Type B pancreatic cell (in vitro differentiated cells): Measurements from ENCODE around the gene BBX. TPM values are rescaled to one million over a fixed set of nuclear protein-coding genes. Genes with fewer than 3 reads are reported as not detected.

Source experiments
- DNase-seq: peaks from one replicate; pipeline ENCODE4 v3.0.0; 2021; ENCODE audit warnings: mixed read lengths; ENCODE audit not compliant: unreplicated experiment; ENCODE audit errors: extremely low spot score
- H3K27ac Mint-ChIP-seq: 2 replicates; pipeline ENCODE4 v1.8.0; 2021; ENCODE audit warnings: mild to moderate bottlenecking, mixed read lengths
- H3K27me3 Mint-ChIP-seq: 2 replicates; pipeline ENCODE4 v1.8.0; 2021; ENCODE audit warnings: mixed read lengths
- H3K36me3 Mint-ChIP-seq: 2 replicates; pipeline ENCODE4 v1.8.0; 2021; ENCODE audit warnings: mixed read lengths
- H3K4me1 Mint-ChIP-seq: one replicate; pipeline ENCODE4 v1.8.0; 2021; ENCODE audit warnings: mixed read lengths; ENCODE audit not compliant: unreplicated experiment
- H3K4me3 Mint-ChIP-seq: 2 replicates; pipeline ENCODE4 v1.8.0; 2021; ENCODE audit warnings: mild to moderate bottlenecking, mixed read lengths
- H3K9me3 Mint-ChIP-seq: 2 replicates; pipeline ENCODE4 v1.8.0; 2021; ENCODE audit warnings: mixed read lengths
- CTCF ChIP-seq: fragments of 200-600 bp; sonication (generic); conservative IDR thresholded peaks from 2 replicates; pipeline ENCODE4 v1.5.0; 2021; ENCODE audit warnings: antibody characterized with exemption, mild to moderate bottlenecking
- total RNA-seq: library from RNA; stranded (reverse); gene quantifications from 2 replicates; pipeline ENCODE4 v1.2.1, GENCODE V29; 2021; ENCODE audit warnings: low replicate concordance

The BBX gene
- total RNA-seq, 1 donor from 2014 or later = 52.8 TPM

- peaks cover 46% of the 10 kb centered on the region for H3K36me3 Mint-ChIP-seq
- no peak for TF ChIP-seq CTCF
- H3K4me1 Mint-ChIP-seq = peaks cover 5% of the 10 kb centered on the region
- no peak overlapping the region for H3K27ac Mint-ChIP-seq
- DNase-seq = no peak
- no peaks in the 10 kb centered on the region for H3K27me3 Mint-ChIP-seq
- no peaks in the 10 kb centered on the region for H3K9me3 Mint-ChIP-seq
- no peak overlapping the region for H3K4me3 Mint-ChIP-seq
Observed at GRCh38 chr3:107782054-107782453, 259.3 kb downstream of the BBX start.

DNA sequence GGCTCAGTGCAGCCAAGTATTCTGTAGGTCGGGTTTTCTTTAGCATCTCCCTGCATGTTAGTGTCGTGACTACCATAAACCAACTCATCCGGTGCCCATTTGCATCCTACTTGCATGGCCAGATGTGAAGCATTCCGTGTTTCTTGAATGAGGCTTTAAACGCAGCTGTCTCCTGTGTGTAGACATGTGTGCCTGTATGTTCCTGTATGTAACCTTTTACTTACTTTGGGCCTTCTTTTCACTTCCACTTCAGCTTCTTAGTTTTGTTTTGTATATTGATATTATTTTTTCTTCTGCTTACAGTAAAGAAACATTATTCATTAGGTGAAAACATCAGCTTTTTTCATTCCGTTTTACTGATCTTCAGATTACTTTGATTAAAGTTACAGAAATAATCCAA, 267.9 kb downstream of the BBX start:
- TF ChIP-seq CTCF = no peak
- Mint-ChIP-seq H3K27ac (no peak overlapping the region), H3K4me1 (no peaks in the 10 kb centered on the region), H3K36me3 (peaks cover 47% of the 10 kb centered on the region), H3K4me3 (no peak overlapping the region), H3K27me3 (no peaks in the 10 kb centered on the region), H3K9me3 (no peaks in the 10 kb centered on the region)
- no peak for DNase-seq

- Mint-ChIP-seq H3K36me3 (peaks cover 48% of the 10 kb centered on the region), H3K9me3 (no peaks in the 10 kb centered on the region), H3K27me3 (no peaks in the 10 kb centered on the region), H3K27ac (no peak overlapping the region), H3K4me1 (no peaks in the 10 kb centered on the region), H3K4me3 (no peak overlapping the region)
- DNase-seq = no peak
- TF ChIP-seq CTCF = no peak
Observed at GRCh38 chr3:107791027-107791426, 268.3 kb downstream of the BBX start.

- DNase-seq = no peak
- Mint-ChIP-seq H3K9me3 (no peaks in the 10 kb centered on the region), H3K4me1 (no peaks in the 10 kb centered on the region), H3K27me3 (no peaks in the 10 kb centered on the region), H3K36me3 (peaks cover 51% of the 10 kb centered on the region), H3K4me3 (no peak overlapping the region), H3K27ac (no peak overlapping the region)
- TF ChIP-seq CTCF = no peak
Observed at GRCh38 chr3:107791450-107791849, 268.7 kb downstream of the BBX start.

DNA sequence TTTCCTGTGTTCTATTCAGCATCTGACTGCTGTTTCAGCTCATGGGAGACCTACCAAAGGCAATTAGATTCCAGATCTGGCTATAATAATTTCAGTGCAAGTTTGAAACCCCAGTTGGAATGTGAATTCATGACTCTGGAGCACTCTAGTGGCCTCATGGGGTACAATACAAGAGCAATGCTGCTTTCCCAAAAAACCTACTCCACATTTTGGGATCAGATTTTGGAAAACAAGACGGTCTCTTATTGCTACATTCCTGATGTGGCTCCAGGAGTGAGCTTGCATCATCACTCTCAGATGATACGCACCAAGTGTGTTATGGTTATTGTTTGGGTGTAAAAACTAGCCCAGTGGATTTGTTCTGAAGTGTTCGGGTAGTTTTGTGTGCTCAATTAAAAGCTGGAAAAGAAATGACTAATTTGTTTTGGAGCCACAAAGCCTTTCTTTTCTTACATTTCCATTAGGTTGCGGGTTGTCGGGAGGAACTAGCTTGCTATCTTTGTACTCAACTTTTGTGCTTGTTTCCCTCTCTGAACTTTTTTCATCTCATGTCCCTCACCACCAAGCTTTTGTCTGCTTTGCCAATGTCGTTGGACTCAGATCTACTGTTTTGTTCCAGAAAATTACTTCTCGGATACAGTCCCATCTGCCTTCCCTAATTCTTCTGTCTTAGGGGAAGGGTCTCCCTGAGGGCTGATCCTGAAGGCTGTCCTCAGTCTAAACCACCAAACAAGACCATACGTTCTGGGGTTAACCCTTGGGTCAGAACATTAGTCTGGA, 272.1 kb downstream of the BBX start:
- Mint-ChIP-seq H3K4me3 (no peak overlapping the region), H3K4me1 (peaks cover 2% of the 10 kb centered on the region), H3K27ac (no peak overlapping the region), H3K27me3 (no peaks in the 10 kb centered on the region), H3K36me3 (peaks cover 49% of the 10 kb centered on the region), H3K9me3 (no peaks in the 10 kb centered on the region)
- no peak for DNase-seq
- TF ChIP-seq CTCF = no peak
